ENCODE results near the gene ANG. TPM values are rescaled to one million over a fixed set of nuclear protein-coding genes. Genes with fewer than 3 reads are reported as not detected.
"Not testable (repeated sequence)": the region's sequence is repeated elsewhere in the genome, so short reads cannot be mapped to it uniquely, and the experiment has no call there.

The ANG gene
- total RNA-seq, 1 donor from 2014 or later = 6.9 TPM

DNA sequence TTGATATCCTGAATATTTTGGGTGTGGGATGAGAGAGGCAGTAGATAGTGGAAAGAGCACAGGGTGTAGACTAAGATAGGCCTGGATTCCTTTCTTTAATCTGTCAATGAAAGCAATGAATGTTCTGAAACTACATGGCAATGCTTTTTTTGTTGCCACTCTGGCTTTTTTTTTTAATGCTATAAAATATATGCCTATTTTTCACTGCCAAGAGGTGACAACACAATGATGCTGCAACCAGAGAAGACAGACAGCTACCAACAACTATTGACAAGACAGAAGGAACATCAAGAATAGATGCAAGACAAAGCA lies 9.4 kb downstream of the ANG start:
- no peak for DNase-seq (ENCODE audit: low read depth, low spot score)

DNA sequence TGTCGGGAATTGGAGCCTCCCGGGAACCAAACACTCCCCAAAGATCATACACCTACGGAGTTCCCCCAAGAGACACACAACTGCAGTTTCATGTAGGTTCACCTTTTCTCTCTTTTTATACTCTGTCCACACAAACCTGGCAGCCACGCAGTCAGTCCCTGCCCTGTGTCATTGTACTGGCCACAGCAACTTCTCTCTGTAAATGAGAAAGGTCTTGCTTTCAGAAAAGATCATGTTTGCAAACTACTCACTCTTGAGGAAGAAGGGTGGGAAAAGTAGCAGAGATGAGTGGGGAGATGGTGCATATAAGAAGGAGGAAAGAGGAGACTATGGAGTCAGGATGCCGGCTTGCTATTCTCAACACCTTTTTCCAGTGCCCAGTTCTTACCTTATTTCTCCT lies 10.4 kb downstream of the ANG start:
- no peak for DNase-seq (ENCODE audit: low read depth, low spot score)

DNA sequence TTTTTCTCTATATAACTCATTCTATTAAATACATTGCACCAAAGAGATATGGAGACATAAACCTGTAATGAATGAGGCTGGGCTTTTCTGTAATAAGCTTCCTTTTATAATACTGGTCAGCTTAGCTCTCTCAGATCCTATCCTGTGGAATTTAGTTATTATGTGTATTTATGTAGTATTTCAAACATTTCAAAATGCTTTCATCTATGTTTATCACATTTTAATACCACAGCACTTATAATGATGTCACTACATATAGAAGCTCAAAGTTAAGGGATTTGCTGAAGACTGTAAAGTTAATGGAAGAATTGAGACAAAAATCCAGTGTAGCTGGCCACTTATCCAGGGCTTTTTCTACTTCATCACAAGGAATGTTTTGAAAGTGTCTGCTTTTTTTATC lies 11.4 kb downstream of the ANG start:
- no peak for DNase-seq (ENCODE audit: low read depth, low spot score)

DNA sequence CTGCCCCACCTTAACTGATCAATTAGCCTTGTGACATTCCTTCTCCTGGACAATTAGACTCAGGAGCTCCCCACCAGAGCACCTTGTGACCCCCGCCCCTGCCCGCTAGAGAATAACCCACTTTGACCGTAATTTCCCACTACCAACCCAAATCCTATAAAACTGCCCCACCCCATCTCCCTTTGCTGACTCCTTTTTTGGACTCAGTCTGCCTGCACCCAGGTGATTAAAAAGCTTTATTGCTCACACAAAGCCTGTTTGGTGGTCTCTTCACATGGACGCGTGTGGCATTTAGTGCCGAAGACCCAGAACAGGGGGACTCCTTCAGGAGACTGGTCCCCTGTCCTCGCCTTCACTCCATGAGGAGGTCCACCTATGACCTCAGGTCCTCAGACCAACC lies 12.4 kb downstream of the ANG start:
- not testable (repeated sequence) for DNase-seq (ENCODE audit: low read depth, low spot score)

DNA sequence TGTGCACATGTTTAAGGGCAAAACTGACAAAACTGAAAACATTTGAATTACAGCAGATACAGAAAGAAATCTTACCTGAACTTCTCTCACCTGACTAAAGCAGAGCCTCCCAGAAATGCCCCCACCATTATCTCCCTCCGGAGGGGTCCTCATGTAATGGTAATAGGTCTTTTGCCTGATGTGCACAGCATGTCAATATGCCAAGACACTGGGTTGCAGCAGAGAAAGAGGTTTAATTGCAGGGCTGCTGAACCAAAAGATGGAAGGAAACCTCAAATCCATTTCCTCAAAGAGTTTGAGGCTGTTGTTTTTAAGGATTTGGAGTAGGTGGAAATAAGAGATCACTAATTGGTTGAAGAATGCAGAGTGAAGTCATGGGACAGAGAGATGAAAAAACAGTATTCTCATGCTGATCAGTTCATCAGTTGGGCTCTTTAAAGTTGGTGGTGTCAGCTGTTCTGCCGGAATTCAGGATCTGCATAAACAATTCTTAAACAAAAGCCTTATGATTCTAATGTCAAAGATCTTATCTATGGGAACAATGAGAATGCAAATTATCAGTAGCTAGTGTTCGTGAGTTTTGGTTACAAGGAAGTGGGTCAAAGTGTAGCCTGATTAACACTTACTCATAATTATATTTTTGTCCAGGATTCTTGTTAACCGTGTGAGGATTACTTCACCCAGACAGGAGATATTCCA lies 18.2 kb downstream of the ANG start:
- DNase-seq (ENCODE audit: low read depth, low spot score) = no peak

DNA sequence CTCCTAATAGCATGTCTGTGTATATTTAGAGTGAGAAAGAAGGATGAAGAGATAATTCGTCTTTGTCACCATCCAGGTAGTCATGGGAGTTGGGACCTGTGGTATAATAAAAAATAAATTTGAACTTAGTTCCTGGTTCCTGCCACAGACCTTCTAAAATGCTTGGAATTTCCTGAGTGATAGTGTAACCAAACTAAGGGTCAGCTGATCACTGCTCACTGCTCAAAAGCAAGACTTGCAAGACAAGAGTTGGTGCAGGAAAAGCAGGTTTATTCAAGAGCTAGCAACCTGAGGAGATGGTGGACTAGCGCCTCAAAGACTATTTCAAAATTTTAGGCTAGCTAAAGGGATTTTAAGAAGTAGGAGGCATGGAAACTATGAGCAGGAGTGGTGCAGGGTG lies 19.1 kb downstream of the ANG start:
- DNase-seq (ENCODE audit: low read depth, low spot score) = no peak

DNA sequence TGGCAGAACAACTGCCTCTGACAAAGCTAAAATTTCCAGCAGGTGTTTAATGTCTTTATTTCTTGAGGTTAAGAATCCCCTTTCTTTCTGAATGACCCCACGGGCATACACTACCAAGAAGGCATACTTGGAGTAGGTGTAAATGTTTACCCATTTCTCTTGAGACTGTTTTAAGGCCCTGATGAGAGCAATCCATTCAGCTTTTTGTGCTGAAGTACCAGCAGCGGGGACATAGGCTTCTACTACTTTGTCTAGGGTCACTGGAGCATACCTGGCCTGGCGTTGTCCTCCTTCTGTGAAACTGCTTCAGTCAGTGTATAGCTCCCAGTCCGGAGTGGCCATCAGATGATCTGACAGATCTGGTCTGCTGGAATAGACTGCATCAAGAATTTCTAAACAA lies 22.7 kb downstream of the ANG start:
- no peak for DNase-seq (ENCODE audit: low read depth, low spot score)

DNA sequence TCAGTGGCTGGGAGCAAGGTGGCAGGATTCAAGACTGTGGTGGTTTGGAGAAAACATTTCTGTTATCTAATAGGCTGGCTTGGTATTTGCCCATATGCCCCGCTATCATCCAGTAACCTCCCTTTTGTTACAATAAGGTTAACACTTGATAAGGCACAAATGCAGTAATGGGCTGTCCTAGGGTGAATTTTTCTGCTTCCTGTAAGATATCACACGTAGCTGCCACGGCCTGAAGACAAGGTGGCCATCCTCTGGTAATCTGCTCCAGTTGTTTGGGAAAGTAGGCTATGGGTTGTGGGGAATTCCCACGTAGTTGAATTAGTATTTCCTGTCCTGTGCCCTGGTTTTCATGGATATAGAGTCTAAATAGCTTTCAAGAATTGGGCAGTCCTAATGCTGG lies 23.1 kb downstream of the ANG start:
- DNase-seq (ENCODE audit: low read depth, low spot score) = no peak

DNA sequence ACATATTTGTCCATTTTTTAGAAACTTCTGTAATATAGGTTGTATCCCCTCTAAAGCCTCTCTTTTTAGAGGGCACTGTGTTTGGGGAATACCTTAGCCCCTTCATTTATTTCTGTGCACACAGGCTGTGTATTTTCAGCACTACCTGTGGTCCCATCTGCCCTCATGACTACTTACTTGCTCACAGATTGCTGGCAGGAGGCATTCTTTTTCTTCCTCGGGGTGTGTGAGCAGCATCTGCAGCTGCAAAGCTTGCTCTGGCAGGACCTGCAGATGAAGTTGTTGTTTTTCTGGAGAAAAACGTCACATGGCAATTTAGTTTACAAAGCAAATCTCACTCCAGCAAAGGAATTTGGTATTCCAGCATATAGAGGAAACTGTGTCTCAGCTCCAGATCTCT lies 24.3 kb downstream of the ANG start:
- no peak for DNase-seq (ENCODE audit: low read depth, low spot score)

DNA sequence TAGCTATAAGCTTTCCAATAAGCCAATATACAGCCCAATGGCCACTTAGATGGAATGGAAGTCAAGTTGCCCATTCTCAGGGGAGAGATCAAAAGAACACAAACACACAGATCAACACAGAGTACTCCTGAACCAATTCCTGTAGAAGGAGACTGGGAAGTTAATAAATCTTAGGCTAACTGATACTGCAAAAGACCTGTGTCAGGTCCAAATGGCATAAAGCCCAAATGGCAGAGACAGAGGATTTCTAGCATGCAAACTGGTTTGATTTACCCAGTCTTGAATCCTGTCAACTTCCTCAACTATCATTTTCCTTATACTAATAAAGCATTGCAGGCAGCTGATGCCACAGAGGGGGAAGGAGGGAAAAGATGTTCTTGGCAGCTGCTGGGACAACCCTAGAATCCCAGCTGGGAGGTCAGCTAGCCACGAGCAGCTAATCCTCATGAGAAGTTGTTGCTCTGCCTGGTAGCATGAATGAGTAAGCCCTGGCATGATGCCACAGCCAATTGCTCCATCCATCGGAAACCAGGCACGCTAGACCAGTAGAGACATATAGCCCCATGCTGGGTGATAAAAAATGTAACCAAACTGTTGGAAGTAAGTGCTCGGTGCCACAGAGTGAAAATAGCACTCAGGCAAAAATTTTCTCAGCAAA lies 26.2 kb downstream of the ANG start:
- DNase-seq (ENCODE audit: low read depth, low spot score) = no peak

DNA sequence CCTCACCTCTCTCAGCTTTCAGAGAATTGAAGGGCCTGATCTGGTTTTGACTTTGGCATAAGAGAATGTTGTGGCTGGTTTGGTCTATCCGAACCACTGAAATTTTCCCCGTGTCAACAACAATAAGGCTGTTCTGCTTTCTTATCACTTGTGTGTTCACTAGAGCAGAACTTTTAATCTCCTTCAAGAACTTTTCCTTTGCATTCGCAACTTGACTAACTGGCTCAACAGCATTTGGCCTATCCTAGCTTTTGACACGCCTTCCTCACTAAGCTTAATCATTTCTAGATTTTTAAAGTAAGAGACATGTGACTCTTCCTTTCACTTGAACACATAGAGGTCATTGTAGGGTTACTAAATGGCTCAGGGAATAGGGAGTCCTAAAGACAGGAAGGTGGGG lies 31.2 kb downstream of the ANG start:
- DNase-seq (ENCODE audit: low read depth, low spot score) = no peak

DNA sequence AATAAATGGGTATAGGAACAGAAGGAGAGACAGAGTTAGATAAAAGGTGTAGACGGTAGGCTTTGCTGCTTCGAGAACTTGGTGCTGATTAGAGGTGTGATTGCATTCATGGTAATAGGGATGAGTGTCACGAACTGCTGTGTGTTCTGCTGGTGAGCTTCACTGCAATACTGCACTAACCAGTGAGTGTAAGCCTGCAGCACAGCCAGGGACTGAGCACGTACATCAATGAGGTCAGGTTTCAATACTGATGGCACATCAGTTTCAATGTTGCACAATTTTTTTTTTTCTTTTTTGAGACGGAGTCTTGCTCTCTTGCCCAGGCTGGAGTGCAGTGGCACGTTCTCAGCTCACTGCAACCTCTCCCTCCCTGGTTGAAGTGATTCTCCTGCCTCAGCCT lies 32.2 kb downstream of the ANG start:
- no peak for DNase-seq (ENCODE audit: low read depth, low spot score)

DNA sequence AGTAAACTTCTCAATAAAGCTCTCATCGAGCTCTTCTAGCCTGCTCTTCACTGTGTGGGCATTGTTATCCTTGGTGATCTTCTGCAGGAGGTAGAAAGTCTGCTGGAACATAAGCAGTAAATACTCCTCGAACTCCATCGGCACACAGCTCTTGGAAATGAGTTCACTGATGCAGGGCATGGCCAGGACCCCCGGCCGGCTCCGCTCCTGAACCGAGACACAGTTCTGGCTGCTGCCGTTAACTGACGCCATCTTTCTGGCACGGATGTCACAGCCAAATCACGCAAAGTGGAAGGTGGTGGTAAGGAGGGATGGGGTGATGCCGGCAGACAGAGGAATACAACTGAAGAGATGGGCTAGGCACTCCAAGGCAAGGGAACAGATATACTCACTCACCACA lies 33.5 kb downstream of the ANG start:
- DNase-seq (ENCODE audit: low read depth, low spot score) = no peak

DNA sequence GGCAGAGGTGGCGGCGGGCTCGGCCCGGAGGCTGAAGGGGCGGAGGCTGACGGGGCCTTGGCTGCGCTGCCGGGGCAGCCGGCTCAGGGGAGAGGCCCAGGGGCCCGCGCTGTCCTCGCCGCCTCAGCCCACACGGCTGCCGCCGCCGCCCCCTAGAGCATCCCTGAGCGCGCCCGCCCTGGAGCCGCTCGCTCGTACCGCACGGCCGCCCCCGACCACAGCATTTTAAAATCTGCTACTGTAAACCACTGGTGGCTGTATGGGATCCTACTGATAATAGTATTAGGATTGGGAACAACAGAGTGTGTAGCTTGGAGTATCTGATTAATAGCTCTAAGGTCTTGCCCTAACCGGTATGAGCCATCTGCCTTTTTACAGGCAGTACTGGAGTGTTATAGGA lies 34.9 kb downstream of the ANG start:
- no peak for DNase-seq (ENCODE audit: low read depth, low spot score)

DNA sequence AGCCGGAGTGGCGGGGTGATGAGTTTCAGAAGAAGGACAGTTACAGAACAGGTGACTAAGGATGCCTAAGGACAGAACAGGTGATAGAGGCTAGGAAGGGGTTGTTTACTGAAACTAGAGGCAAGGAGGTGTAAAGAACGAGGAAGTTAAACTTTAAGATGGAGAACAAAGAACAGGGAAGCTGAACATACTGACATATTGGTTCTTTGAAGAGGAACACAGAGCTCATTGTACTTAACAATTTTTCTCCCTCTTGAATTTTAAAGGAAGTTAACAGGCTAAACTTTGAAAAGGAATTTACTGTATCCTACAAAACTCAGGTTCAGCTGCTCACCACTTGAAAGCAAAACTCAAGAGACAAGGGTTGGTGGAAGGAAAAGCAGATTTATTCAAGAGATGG lies 37.6 kb downstream of the ANG start:
- not testable (repeated sequence) for DNase-seq (ENCODE audit: low read depth, low spot score)

DNA sequence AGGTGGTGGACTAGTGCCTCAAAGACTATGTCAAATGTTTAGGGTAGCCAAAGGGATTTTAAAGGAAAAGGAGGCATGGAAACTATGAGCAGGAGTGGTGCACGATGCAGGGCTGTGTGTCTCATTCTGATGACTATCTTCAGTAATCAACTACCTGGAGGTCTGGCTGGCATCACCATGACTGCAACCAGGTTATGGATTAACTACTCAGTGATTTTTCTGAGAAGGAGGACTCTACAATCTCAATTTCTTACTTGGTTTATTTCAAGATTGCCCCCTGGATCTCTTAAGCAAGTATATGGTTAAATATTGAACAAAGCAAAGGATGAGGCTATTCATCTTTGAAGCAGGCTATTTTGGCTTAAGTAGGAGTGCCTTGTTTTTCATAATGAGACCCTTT lies 38.0 kb downstream of the ANG start:
- no peak for DNase-seq (ENCODE audit: low read depth, low spot score)

DNA sequence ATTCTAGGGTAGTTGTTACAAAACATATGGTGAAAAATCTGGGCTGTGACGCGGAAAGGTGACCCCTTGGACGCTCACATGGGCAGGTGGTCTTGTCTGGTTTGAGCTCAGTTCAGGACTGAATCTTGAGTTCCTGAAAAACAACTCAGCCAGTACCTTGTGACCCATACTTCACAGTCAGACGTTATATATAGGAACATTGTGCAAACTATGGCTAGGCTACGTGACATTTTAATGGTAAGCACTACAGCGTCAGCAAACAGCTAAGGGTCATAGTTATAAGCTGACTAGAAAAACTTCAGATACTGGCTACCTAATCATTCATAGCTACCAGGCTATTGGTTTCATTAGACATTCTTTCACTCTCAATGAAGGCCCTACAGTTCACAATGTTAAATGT lies 42.3 kb downstream of the ANG start:
- no peak for DNase-seq (ENCODE audit: low read depth, low spot score)

DNA sequence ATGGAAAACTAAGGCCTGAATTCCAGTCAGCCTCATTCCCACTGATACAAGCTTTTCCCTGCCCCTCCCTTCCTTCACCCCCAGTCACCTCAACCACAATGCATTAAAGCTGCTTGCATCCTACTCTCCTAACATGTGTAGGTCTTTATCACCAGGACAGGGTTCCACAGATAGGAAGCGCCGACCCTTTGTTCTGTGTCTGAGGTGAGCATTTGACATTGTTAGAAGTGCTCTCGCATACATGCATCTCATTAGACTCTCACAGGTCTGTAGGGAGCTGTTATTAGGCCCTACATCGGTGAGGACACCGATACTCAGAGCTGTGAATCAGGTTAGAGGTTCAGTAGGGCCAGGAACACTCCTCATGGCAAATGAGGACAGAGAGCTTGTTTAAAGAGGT lies 43.9 kb downstream of the ANG start:
- DNase-seq (ENCODE audit: low read depth, low spot score) = no peak

DNA sequence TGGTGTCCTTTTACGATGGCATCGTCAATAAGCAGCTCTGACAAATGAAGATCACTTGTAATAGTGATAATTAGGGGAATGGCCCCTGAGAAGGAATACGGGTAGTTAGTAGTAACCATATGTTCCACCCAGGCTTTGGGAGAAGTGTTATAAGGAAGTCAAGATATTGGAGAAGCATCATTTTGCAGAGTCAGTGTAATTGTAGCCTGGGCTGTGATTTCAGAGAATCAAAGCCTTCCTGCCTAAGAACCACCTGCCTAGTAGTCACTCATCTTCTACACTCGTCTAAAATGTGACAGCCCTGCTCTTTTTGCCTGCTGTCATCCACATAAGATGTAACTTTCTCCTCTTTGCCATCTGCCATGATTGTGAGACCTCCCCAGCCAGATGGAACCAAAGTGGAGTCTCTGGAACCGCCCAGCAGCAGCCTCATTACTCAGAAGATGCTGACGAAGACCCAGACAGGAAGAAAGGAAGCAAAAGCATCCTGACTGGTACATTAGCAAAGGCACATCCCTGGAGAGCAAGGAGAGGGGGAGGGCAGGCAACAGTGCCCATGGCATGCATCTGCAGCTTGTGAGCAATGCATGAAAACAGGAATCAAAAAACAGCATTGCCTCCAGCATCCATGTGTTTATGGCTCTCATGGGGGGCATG lies 44.5 kb downstream of the ANG start:
- DNase-seq (ENCODE audit: low read depth, low spot score) = no peak

DNA sequence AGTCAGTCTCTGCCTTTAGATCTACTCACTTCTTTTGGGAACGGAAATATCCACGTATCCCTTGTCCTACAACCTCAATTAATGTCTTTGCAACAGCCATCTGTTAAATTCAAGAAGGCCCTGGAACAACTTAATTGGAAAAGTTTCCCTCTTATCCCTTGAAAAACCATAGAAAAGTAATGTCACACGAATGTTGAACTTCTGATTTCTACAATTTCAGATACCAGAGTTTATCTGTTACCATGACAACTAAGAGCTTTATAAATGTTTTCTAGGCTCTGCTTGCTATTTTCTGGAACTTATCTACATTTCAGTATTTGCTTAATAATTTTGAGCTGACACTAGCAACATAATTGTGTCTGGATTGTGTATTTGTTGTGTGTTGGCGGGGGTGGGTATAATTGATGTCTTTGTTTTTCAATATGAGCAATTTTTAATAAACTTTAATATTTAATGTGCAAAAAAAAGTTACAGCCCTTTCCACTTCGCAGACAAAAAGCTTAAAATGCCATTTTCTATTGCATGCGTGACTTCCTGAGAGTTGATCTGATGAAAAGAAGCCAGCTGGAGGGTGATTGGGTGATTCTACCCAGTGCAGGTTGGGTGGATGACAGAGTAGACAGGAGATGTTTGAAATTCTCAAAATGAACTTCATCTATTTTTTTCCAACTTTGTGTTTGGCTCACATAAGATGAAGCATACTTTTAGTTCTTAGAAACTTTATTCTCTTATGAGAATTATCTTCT lies 45.3 kb downstream of the ANG start:
- no peak for DNase-seq (ENCODE audit: low read depth, low spot score)

DNA sequence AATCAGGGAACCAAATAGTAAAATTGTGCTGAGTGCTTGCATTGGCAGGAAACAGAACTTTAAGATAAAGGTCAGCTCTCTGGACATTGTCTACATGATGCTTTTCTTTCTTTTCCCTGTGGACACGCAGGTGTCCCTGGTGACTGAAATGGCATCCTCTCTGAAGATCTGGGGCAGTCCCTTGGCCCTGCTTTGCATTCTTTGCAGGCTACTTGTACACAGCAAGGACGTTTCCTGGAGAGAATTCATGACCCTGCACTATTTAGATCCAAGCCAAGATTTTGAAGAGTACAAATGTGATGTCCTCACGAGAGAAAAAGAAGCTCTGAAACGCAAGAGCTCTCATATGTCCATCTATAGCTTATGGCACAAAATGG lies 45.9 kb downstream of the ANG start:
- no peak for DNase-seq (ENCODE audit: low read depth, low spot score)

DNA sequence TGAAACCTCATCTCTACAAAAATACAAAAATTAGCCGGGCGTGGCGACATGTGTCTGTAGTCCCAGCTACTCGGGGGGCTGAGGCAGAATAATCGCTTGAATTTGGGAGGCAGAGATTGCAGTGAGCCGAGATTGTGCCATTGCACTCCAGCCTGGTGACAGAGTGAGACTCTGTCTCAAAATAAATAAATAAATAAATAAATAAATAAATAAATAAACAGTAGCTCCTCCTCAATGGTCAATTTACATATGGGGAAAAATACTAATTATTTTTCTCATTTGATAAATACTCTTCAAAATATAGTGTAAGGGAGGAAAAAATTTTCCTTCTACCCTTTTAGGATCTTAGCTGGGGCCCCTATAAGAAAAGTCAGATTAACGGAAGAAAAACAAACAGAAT lies 49.7 kb downstream of the ANG start:
- DNase-seq (ENCODE audit: low read depth, low spot score) = not testable (repeated sequence)

DNA sequence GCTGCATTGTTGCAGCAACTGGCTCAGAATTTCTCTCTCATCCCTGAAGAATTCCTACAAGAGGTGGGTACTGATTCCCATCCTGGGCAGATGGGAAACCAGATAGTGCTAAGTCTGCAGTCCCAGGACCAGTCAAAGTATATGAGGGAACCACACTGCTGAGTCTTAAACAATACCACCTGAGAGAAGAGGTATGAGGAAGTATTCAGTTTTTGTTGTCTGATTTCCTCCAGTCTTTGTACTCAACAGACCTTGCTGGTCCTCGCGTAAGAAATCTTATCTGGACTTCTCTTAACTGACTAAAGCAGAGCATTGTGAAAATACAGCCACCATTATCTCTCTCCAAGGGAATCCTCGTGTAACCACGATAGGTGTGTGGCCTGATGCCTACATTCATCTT lies 53.6 kb downstream of the ANG start:
- no peak for DNase-seq (ENCODE audit: low read depth, low spot score)

Measured in pulmonary artery endothelial cell (primary cell).